HG03460 (cell line): ENCODE results near the gene TRAPPC14.

Experiments used
- ATAC-seq: cut with Tn5 transposase; IDR thresholded peaks from one replicate; pipeline ENCODE4 v1.9.1; 2021; ENCODE audit not compliant: unreplicated experiment

Gene TRAPPC14

GRCh38 chr7:100173806-100174495, 15.4 kb upstream of the TRAPPC14 start:
- no peak for ATAC-seq

- no peak for ATAC-seq
Measured at GRCh38 chr7:100171840-100172239, 13.3 kb upstream of the TRAPPC14 start.

GRCh38 chr7:100171087-100171681, 12.7 kb upstream of the TRAPPC14 start:
- no peak for ATAC-seq

- ATAC-seq, result no peak
Measured at GRCh38 chr7:100170101-100170897, 11.8 kb upstream of the TRAPPC14 start.

GRCh38 chr7:100169147-100169850, 10.8 kb upstream of the TRAPPC14 start:
- no peak for ATAC-seq

GRCh38 chr7:100167912-100168323, 9.4 kb upstream of the TRAPPC14 start:
- no peak for ATAC-seq

GRCh38 chr7:100166970-100167911, 8.7 kb upstream of the TRAPPC14 start:
- ATAC-seq, result no peak

- ATAC-seq, result no peak
Measured at GRCh38 chr7:100166317-100166940, 7.9 kb upstream of the TRAPPC14 start.

- ATAC-seq, result no peak
Measured at GRCh38 chr7:100163871-100164270, 5.3 kb upstream of the TRAPPC14 start.

GRCh38 chr7:100163006-100163531, 4.5 kb upstream of the TRAPPC14 start:
- no peak for ATAC-seq

- ATAC-seq, result no peak
Measured at GRCh38 chr7:100160067-100160466, 1.5 kb upstream of the TRAPPC14 start.

- ATAC-seq, result no peak
Measured at GRCh38 chr7:100159099-100159623, 638 bp upstream of the TRAPPC14 start.

GRCh38 chr7:100157334-100158228, 942 bp downstream of the TRAPPC14 start:
- ATAC-seq, result no peak

GRCh38 chr7:100157069-100157333, 1.5 kb downstream of the TRAPPC14 start:
- ATAC-seq, result no peak

GRCh38 chr7:100156331-100157068, 2.0 kb downstream of the TRAPPC14 start:
- ATAC-seq, result no peak

- no peak for ATAC-seq
Measured at GRCh38 chr7:100155553-100156317, 2.8 kb downstream of the TRAPPC14 start.
